ENCODE measurements around the gene PCDHA6.

DNA sequence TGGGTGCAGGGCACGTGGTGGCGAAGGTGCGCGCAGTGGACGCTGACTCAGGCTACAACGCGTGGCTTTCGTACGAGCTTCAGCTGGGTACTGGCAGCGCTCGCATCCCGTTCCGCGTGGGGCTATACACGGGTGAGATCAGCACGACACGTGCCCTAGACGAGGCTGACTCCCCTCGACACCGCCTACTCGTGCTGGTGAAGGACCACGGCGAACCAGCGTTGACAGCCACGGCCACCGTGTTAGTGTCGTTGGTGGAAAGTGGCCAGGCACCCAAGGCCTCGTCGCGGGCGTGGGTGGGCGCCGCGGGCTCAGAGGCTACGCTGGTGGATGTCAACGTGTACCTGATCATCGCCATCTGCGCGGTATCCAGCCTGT is 31.1 kb upstream of the PCDHA6 start:
- TF ChIP-seq, protein P1, sequence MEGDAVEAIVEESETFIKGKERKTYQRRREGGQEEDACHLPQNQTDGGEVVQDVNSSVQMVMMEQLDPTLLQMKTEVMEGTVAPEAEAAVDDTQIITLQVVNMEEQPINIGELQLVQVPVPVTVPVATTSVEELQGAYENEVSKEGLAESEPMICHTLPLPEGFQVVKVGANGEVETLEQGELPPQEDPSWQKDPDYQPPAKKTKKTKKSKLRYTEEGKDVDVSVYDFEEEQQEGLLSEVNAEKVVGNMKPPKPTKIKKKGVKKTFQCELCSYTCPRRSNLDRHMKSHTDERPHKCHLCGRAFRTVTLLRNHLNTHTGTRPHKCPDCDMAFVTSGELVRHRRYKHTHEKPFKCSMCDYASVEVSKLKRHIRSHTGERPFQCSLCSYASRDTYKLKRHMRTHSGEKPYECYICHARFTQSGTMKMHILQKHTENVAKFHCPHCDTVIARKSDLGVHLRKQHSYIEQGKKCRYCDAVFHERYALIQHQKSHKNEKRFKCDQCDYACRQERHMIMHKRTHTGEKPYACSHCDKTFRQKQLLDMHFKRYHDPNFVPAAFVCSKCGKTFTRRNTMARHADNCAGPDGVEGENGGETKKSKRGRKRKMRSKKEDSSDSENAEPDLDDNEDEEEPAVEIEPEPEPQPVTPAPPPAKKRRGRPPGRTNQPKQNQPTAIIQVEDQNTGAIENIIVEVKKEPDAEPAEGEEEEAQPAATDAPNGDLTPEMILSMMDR (IDR thresholded peaks at IDR 0.05), result no peak
- no peak for TF ChIP-seq POLR2AphosphoS5 (IDR thresholded peaks at IDR 0.05; ENCODE audit: insufficient read depth in 1 of 2, low read depth in 1 of 2)
